Measurements from ENCODE around the gene DIPK1B.

Gene DIPK1B

GRCh38 chr9:136673088-136673974 is 39.0 kb upstream of the DIPK1B start:
- no peak for DNase-seq

GRCh38 chr9:136673975-136674785 is 38.2 kb upstream of the DIPK1B start:
- no peak for DNase-seq

GRCh38 chr9:136674786-136675349 is 37.5 kb upstream of the DIPK1B start:
- no peak for DNase-seq

- no peak for DNase-seq
Observed at GRCh38 chr9:136675477-136676296, 36.7 kb upstream of the DIPK1B start.

GRCh38 chr9:136676297-136676794 is 36.0 kb upstream of the DIPK1B start:
- DNase-seq = no peak

GRCh38 chr9:136676920-136677686 is 35.3 kb upstream of the DIPK1B start:
- DNase-seq = no peak

- no peak for DNase-seq
Observed at GRCh38 chr9:136678034-136678433, 34.3 kb upstream of the DIPK1B start.

GRCh38 chr9:136678624-136679023 is 33.7 kb upstream of the DIPK1B start:
- no peak for DNase-seq

- DNase-seq = no peak
Observed at GRCh38 chr9:136679431-136679941, 32.9 kb upstream of the DIPK1B start.

GRCh38 chr9:136681029-136681428 is 31.3 kb upstream of the DIPK1B start:
- DNase-seq = no peak

- DNase-seq = no peak
Observed at GRCh38 chr9:136681945-136682699, 30.2 kb upstream of the DIPK1B start.

- no peak for DNase-seq
Observed at GRCh38 chr9:136682710-136683109, 29.7 kb upstream of the DIPK1B start.

GRCh38 chr9:136683173-136683745 is 29.1 kb upstream of the DIPK1B start:
- no peak for DNase-seq

GRCh38 chr9:136683755-136684154 is 28.6 kb upstream of the DIPK1B start:
- DNase-seq = no peak

GRCh38 chr9:136684339-136684738 is 28.0 kb upstream of the DIPK1B start:
- no peak for DNase-seq

- DNase-seq = no peak
Observed at GRCh38 chr9:136684799-136685198, 27.6 kb upstream of the DIPK1B start.

GRCh38 chr9:136685216-136685615 is 27.2 kb upstream of the DIPK1B start:
- no peak for DNase-seq

- no peak for DNase-seq
Observed at GRCh38 chr9:136685790-136686533, 26.4 kb upstream of the DIPK1B start.

- no peak for DNase-seq
Observed at GRCh38 chr9:136686534-136686793, 25.9 kb upstream of the DIPK1B start.
